Left hindlimb (tissue), 1 donor: ENCODE results near the gene MEOX1.

Source experiments
- DNase-seq: peaks from one replicate; pipeline ENCODE4 v3.0.0-alpha.2; 2018

Gene MEOX1

GRCh38 chr17:43679911-43680310 lies 18.2 kb upstream of the MEOX1 start:
- DNase-seq, result no peak

GRCh38 chr17:43679401-43679800 lies 17.7 kb upstream of the MEOX1 start:
- no peak for DNase-seq

GRCh38 chr17:43676471-43676870 lies 14.7 kb upstream of the MEOX1 start:
- no peak for DNase-seq

GRCh38 chr17:43674394-43674793 lies 12.7 kb upstream of the MEOX1 start:
- no peak for DNase-seq

- DNase-seq, result peak; percentile 77
Measured at GRCh38 chr17:43673516-43674323, 12.0 kb upstream of the MEOX1 start.

GRCh38 chr17:43671755-43672519 lies 10.2 kb upstream of the MEOX1 start:
- no peak for DNase-seq

GRCh38 chr17:43671031-43671692 lies 9.4 kb upstream of the MEOX1 start:
- DNase-seq, result no peak

GRCh38 chr17:43670645-43671030 lies 8.9 kb upstream of the MEOX1 start:
- DNase-seq, result no peak

GRCh38 chr17:43669971-43670644 lies 8.4 kb upstream of the MEOX1 start:
- DNase-seq, result peak; percentile 78

GRCh38 chr17:43667947-43668348 lies 6.2 kb upstream of the MEOX1 start:
- DNase-seq, result no peak

GRCh38 chr17:43667506-43667905 lies 5.8 kb upstream of the MEOX1 start:
- no peak for DNase-seq

- no peak for DNase-seq
Measured at GRCh38 chr17:43665937-43666236, 4.2 kb upstream of the MEOX1 start.

GRCh38 chr17:43665084-43665936 lies 3.6 kb upstream of the MEOX1 start:
- peak; percentile 81 for DNase-seq

- no peak for DNase-seq
Measured at GRCh38 chr17:43664096-43664495, 2.4 kb upstream of the MEOX1 start.

- no peak for DNase-seq
Measured at GRCh38 chr17:43663383-43663782, 1.7 kb upstream of the MEOX1 start.

GRCh38 chr17:43662413-43663141 lies 855 bp upstream of the MEOX1 start:
- no peak for DNase-seq

GRCh38 chr17:43660816-43661493 lies 767 bp downstream of the MEOX1 start:
- no peak for DNase-seq

GRCh38 chr17:43659823-43660617 lies 1.7 kb downstream of the MEOX1 start:
- DNase-seq, result no peak

- no peak for DNase-seq
Measured at GRCh38 chr17:43658900-43659299, 2.8 kb downstream of the MEOX1 start.

- no peak for DNase-seq
Measured at GRCh38 chr17:43655693-43656255, 5.9 kb downstream of the MEOX1 start.
